H54 (cell line): ENCODE data around the gene HSD17B2.
"Not testable (repeated sequence)": the region's sequence is repeated elsewhere in the genome, so short reads cannot be mapped to it uniquely, and the experiment has no call there.

Source experiments
- DNase-seq: peaks from one replicate; pipeline ENCODE4 v3.0.0; 2011; ENCODE audit warnings: low spot score, mixed read lengths; ENCODE audit not compliant: insufficient read length
- FAIRE-seq: peaks from 3 replicates; lab custom pipeline; 2011; peaks lifted over from hg19 to GRCh38; lab: Jason Lieb, UNC
- POLR2A ChIP-seq: IDR thresholded peaks from 2 replicates; pipeline ENCODE4 v1.6.1; 2011; ENCODE audit warnings: low read depth, mild to moderate bottlenecking, low read length

HSD17B2 gene

GRCh38 chr16:82124651-82125050, 89.6 kb downstream of the HSD17B2 start:
- FAIRE-seq (no peak), DNase-seq (no peak)
- TF ChIP-seq POLR2A: no peak

- no peak for FAIRE-seq
- no peak for TF ChIP-seq POLR2A
Observed at GRCh38 chr16:82129881-82130280, 94.8 kb downstream of the HSD17B2 start.

GRCh38 chr16:82133798-82134197, 98.7 kb downstream of the HSD17B2 start:
- FAIRE-seq (no peak), DNase-seq (no peak)
- no peak for TF ChIP-seq POLR2A

More at GRCh38 chr16:82129881-82130280, 94.8 kb downstream of the HSD17B2 start:
- no peak for DNase-seq

- no peak for TF ChIP-seq POLR2A
Observed at GRCh38 chr16:82134846-82135245, 99.8 kb downstream of the HSD17B2 start.

GRCh38 chr16:82135844-82136243, 100.8 kb downstream of the HSD17B2 start:
- DNase-seq (no peak), FAIRE-seq (no peak)

More at GRCh38 chr16:82134846-82135245, 99.8 kb downstream of the HSD17B2 start:
- no peak for DNase-seq
- FAIRE-seq: no peak

GRCh38 chr16:82136956-82137821, 102.1 kb downstream of the HSD17B2 start:
- FAIRE-seq (no peak), DNase-seq (no peak)
- TF ChIP-seq POLR2A: no peak

More at GRCh38 chr16:82135844-82136243, 100.8 kb downstream of the HSD17B2 start:
- no peak for TF ChIP-seq POLR2A

- FAIRE-seq (no peak), DNase-seq (no peak)
- no peak for TF ChIP-seq POLR2A
Observed at GRCh38 chr16:82137822-82138167, 102.7 kb downstream of the HSD17B2 start.

GRCh38 chr16:82138478-82139285, 103.6 kb downstream of the HSD17B2 start:
- FAIRE-seq (no peak), DNase-seq (no peak)
- TF ChIP-seq POLR2A: no peak

- not testable (repeated sequence) for DNase-seq, FAIRE-seq
Observed at GRCh38 chr16:82139286-82139571, 104.2 kb downstream of the HSD17B2 start.

GRCh38 chr16:82146556-82146955, 111.5 kb downstream of the HSD17B2 start:
- no peak for FAIRE-seq
- no peak for DNase-seq
- TF ChIP-seq POLR2A: no peak

GRCh38 chr16:82146957-82147356, 111.9 kb downstream of the HSD17B2 start:
- FAIRE-seq (no peak), DNase-seq (no peak)
- no peak for TF ChIP-seq POLR2A

- TF ChIP-seq POLR2A: no peak
- no peak for DNase-seq
- FAIRE-seq: no peak
Observed at GRCh38 chr16:82147546-82147945, 112.5 kb downstream of the HSD17B2 start.
